ENCODE measurements around the gene ATP10D. TPM values are rescaled to one million over a fixed set of nuclear protein-coding genes. Genes with fewer than 3 reads are reported as not detected.

The ATP10D gene
- total and polyA plus RNA-seq, 5 donors from 2014 or later: 1.6 to 3.7 (median 2.9) TPM

- Mint-ChIP-seq H3K27ac (no peak overlapping the region), H3K4me1 (no peaks in the 10 kb centered on the region), H3K27me3 (peaks cover 5% of the 10 kb centered on the region), H3K36me3 (no peaks in the 10 kb centered on the region), H3K4me3 (no peak overlapping the region), H3K9me3 (peaks cover 0 to 6% (median 0%) of the 10 kb centered on the region in 7 donors)
- Histone ChIP-seq H3K4me1 (ENCODE audit: control insufficient read depth, insufficient read depth, low read length, poor library complexity, severe bottlenecking) (no peaks in the 10 kb centered on the region), H3K27ac (ENCODE audit: insufficient read depth, low read length, poor library complexity, severe bottlenecking) (no peak overlapping the region), H3K36me3 (ENCODE audit: control insufficient read depth, insufficient read depth, low read length) (no peaks in the 10 kb centered on the region), H3K9me3 (ENCODE audit: control insufficient read depth in 2 of 2, low read length in 2 of 2) (no peaks in the 10 kb centered on the region), H3K27me3 (ENCODE audit: control insufficient read depth, insufficient read depth, low read length) (no peaks in the 10 kb centered on the region), H3K4me3 (ENCODE audit: low read depth, low read length) (no peak overlapping the region)
- DNase-seq (no peak), ATAC-seq (ENCODE audit: low read depth in 2 of 2) (no peak)
Measured at GRCh38 chr4:47598896-47599295, 113.8 kb downstream of the ATP10D start.

DNA sequence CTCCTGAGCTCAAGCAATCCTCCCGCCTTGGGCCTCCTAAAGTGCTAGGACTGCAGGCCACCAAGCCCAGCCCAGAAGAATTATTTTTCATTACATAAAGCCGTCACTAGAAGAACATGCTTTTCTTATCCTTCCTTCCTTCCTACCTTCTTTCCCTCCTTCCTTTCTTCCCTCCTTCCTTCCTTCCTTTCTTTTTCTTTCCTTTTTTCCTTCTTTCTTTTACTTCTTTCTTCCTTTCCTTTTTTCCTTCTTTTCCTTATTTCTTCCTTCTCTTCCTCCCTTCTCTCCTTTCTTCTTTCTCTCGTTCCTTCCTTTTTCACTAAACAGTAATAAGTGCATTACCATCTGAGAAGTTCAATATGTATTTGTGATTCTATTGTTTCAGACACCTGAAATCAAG lies 121.4 kb downstream of the ATP10D start:
- Mint-ChIP-seq H3K4me3 (no peak overlapping the region), H3K27ac (no peak overlapping the region), H3K4me1 (no peaks in the 10 kb centered on the region), H3K36me3 (no peaks in the 10 kb centered on the region), H3K27me3 (peaks cover 5% of the 10 kb centered on the region), H3K9me3 (peaks cover 0 to 12% (median 0%) of the 10 kb centered on the region in 7 donors)
- Histone ChIP-seq H3K4me1 (ENCODE audit: control insufficient read depth, insufficient read depth, low read length, poor library complexity, severe bottlenecking) (no peaks in the 10 kb centered on the region), H3K9me3 (ENCODE audit: control insufficient read depth in 2 of 2, low read length in 2 of 2) (no peaks in the 10 kb centered on the region), H3K36me3 (ENCODE audit: control insufficient read depth, insufficient read depth, low read length) (no peaks in the 10 kb centered on the region), H3K27me3 (ENCODE audit: control insufficient read depth, insufficient read depth, low read length) (no peaks in the 10 kb centered on the region), H3K27ac (ENCODE audit: insufficient read depth, low read length, poor library complexity, severe bottlenecking) (no peak overlapping the region), H3K4me3 (ENCODE audit: low read depth, low read length) (no peak overlapping the region)
- no peak for ATAC-seq (ENCODE audit: low read depth in 2 of 2)
- DNase-seq: no peak

- no peaks in the 10 kb centered on the region for H3K27me3 Mint-ChIP-seq
- no peak overlapping the region for H3K27ac ChIP-seq (ENCODE audit: insufficient read depth, low read length, poor library complexity, severe bottlenecking)
- no peaks in the 10 kb centered on the region for H3K4me1 Mint-ChIP-seq
- no peaks in the 10 kb centered on the region for H3K9me3 Mint-ChIP-seq
- H3K4me3 ChIP-seq (ENCODE audit: low read depth, low read length): no peak overlapping the region
- H3K27me3 ChIP-seq (ENCODE audit: control insufficient read depth, insufficient read depth, low read length): no peaks in the 10 kb centered on the region
- no peak overlapping the region for H3K4me3 Mint-ChIP-seq
- H3K36me3 Mint-ChIP-seq: no peaks in the 10 kb centered on the region
- no peaks in the 10 kb centered on the region for H3K9me3 ChIP-seq (ENCODE audit: control insufficient read depth in 2 of 2, low read length in 2 of 2)
- H3K4me1 ChIP-seq (ENCODE audit: control insufficient read depth, insufficient read depth, low read length, poor library complexity, severe bottlenecking): no peaks in the 10 kb centered on the region
- H3K27ac Mint-ChIP-seq: no peak overlapping the region
- no peaks in the 10 kb centered on the region for H3K36me3 ChIP-seq (ENCODE audit: control insufficient read depth, insufficient read depth, low read length)
- ATAC-seq (ENCODE audit: low read depth in 2 of 2): no peak
- no peak for DNase-seq
Measured at GRCh38 chr4:47612116-47613023, 127.3 kb downstream of the ATP10D start.

DNA sequence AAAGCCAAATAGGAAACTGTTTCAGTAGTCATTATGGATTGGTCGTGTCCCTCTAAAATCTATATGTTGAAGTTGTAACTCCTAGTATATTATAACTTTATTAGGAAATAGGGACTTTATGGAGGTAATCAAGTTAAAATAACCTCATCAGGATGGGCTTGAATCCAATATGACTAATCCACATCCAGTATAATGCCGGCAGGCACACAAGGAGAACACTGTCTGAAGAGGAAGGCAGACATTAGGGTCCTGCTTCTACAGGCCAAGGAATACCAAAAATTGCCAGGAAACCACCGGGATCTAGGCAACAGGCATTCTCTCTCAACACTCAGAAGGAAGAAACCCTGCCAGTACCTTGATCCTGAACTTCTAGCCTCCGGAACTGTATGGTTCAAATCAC lies 130.3 kb downstream of the ATP10D start:
- Histone ChIP-seq H3K27me3 (ENCODE audit: control insufficient read depth, insufficient read depth, low read length) (no peaks in the 10 kb centered on the region), H3K27ac (ENCODE audit: insufficient read depth, low read length, poor library complexity, severe bottlenecking) (no peak overlapping the region), H3K9me3 (ENCODE audit: control insufficient read depth in 2 of 2, low read length in 2 of 2) (no peaks in the 10 kb centered on the region), H3K36me3 (ENCODE audit: control insufficient read depth, insufficient read depth, low read length) (no peaks in the 10 kb centered on the region), H3K4me1 (ENCODE audit: control insufficient read depth, insufficient read depth, low read length, poor library complexity, severe bottlenecking) (no peaks in the 10 kb centered on the region), H3K4me3 (ENCODE audit: low read depth, low read length) (no peak overlapping the region)
- H3K27me3 Mint-ChIP-seq: no peaks in the 10 kb centered on the region
- H3K36me3 Mint-ChIP-seq: no peaks in the 10 kb centered on the region
- no peak overlapping the region for H3K4me3 Mint-ChIP-seq
- H3K4me1 Mint-ChIP-seq: no peaks in the 10 kb centered on the region
- ATAC-seq (ENCODE audit: low read depth in 2 of 2): no peak
- DNase-seq: no peak
- no peak overlapping the region for H3K27ac Mint-ChIP-seq
- no peaks in the 10 kb centered on the region for H3K9me3 Mint-ChIP-seq

- Histone ChIP-seq H3K27me3 (ENCODE audit: control insufficient read depth, insufficient read depth, low read length) (no peaks in the 10 kb centered on the region), H3K9me3 (ENCODE audit: control insufficient read depth in 2 of 2, low read length in 2 of 2) (no peaks in the 10 kb centered on the region), H3K4me1 (ENCODE audit: control insufficient read depth, insufficient read depth, low read length, poor library complexity, severe bottlenecking) (no peaks in the 10 kb centered on the region), H3K4me3 (ENCODE audit: low read depth, low read length) (no peak overlapping the region), H3K27ac (ENCODE audit: insufficient read depth, low read length, poor library complexity, severe bottlenecking) (no peak overlapping the region), H3K36me3 (ENCODE audit: control insufficient read depth, insufficient read depth, low read length) (no peaks in the 10 kb centered on the region)
- ATAC-seq (ENCODE audit: low read depth in 2 of 2) (no peak), DNase-seq (no peak)
- no peak overlapping the region for H3K27ac Mint-ChIP-seq
- no peaks in the 10 kb centered on the region for H3K4me1 Mint-ChIP-seq
- H3K4me3 Mint-ChIP-seq: no peak overlapping the region
- no peaks in the 10 kb centered on the region for H3K36me3 Mint-ChIP-seq
- no peaks in the 10 kb centered on the region for H3K27me3 Mint-ChIP-seq
- H3K9me3 Mint-ChIP-seq: no peaks in the 10 kb centered on the region
Measured at GRCh38 chr4:47617607-47618006, 132.5 kb downstream of the ATP10D start.

DNA sequence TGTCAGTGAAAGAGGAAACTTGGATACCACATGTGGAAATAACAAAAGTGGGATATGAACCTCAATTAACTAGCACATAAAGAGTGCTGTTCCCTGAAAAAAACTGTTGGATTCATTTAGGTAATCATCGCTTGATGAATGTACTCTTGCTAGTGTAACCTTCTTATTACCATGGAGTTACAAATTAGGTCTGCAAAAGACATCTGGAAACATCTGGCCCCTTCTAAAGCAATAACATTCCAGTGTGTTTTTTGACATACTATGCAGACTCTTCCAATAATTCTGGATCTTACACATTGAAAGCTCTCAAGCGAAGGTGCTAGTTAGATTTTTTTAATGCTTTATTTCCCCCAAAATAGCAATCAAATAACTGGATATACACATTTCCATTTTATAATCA lies 134.6 kb downstream of the ATP10D start:
- no peaks in the 10 kb centered on the region for H3K9me3 ChIP-seq (ENCODE audit: control insufficient read depth in 2 of 2, low read length in 2 of 2)
- DNase-seq: no peak
- Mint-ChIP-seq H3K4me3 (no peak overlapping the region), H3K36me3 (no peaks in the 10 kb centered on the region), H3K4me1 (no peaks in the 10 kb centered on the region), H3K9me3 (no peaks in the 10 kb centered on the region), H3K27me3 (no peaks in the 10 kb centered on the region), H3K27ac (no peak overlapping the region)
- no peaks in the 10 kb centered on the region for H3K36me3 ChIP-seq (ENCODE audit: control insufficient read depth, insufficient read depth, low read length)
- H3K27me3 ChIP-seq (ENCODE audit: control insufficient read depth, insufficient read depth, low read length): no peaks in the 10 kb centered on the region
- no peak overlapping the region for H3K4me3 ChIP-seq (ENCODE audit: low read depth, low read length)
- no peaks in the 10 kb centered on the region for H3K4me1 ChIP-seq (ENCODE audit: control insufficient read depth, insufficient read depth, low read length, poor library complexity, severe bottlenecking)
- H3K27ac ChIP-seq (ENCODE audit: insufficient read depth, low read length, poor library complexity, severe bottlenecking): no peak overlapping the region
- no peak for ATAC-seq (ENCODE audit: low read depth in 2 of 2)

DNA sequence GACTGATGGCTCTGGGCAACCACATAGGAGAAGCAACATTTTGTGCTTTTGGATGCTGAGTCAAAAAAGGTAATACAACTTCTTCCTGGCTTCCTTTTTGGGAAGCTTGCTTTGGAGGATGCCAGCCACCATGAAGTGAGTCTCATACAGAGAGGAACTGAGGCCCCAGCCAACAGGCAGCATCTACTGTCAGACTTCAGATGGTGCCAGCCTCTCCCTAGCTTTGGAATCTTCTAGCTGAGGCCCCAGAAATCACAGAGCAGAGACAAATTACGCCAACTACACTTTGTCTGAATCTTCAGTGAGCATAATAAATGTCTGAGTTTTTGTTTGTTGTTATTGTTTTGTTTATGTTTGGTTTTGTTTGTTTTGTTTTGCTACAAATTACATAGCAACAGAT lies 136.1 kb downstream of the ATP10D start:
- no peak overlapping the region for H3K27ac Mint-ChIP-seq
- no peak for DNase-seq
- no peaks in the 10 kb centered on the region for H3K9me3 ChIP-seq (ENCODE audit: control insufficient read depth in 2 of 2, low read length in 2 of 2)
- H3K36me3 Mint-ChIP-seq: no peaks in the 10 kb centered on the region
- no peaks in the 10 kb centered on the region for H3K27me3 ChIP-seq (ENCODE audit: control insufficient read depth, insufficient read depth, low read length)
- H3K27ac ChIP-seq (ENCODE audit: insufficient read depth, low read length, poor library complexity, severe bottlenecking): no peak overlapping the region
- H3K4me3 ChIP-seq (ENCODE audit: low read depth, low read length): no peak overlapping the region
- no peaks in the 10 kb centered on the region for H3K27me3 Mint-ChIP-seq
- no peaks in the 10 kb centered on the region for H3K4me1 Mint-ChIP-seq
- H3K36me3 ChIP-seq (ENCODE audit: control insufficient read depth, insufficient read depth, low read length): no peaks in the 10 kb centered on the region
- no peak for ATAC-seq (ENCODE audit: low read depth in 2 of 2)
- H3K4me1 ChIP-seq (ENCODE audit: control insufficient read depth, insufficient read depth, low read length, poor library complexity, severe bottlenecking): no peaks in the 10 kb centered on the region
- no peak overlapping the region for H3K4me3 Mint-ChIP-seq
- H3K9me3 Mint-ChIP-seq: no peaks in the 10 kb centered on the region

GRCh38 chr4:47624031-47624441 lies 139.0 kb downstream of the ATP10D start:
- no peaks in the 10 kb centered on the region for H3K36me3 ChIP-seq (ENCODE audit: control insufficient read depth, insufficient read depth, low read length)
- Mint-ChIP-seq H3K4me1 (no peaks in the 10 kb centered on the region), H3K9me3 (no peaks in the 10 kb centered on the region), H3K27ac (no peak overlapping the region), H3K4me3 (no peak overlapping the region), H3K36me3 (no peaks in the 10 kb centered on the region), H3K27me3 (no peaks in the 10 kb centered on the region)
- DNase-seq (no peak), ATAC-seq (ENCODE audit: low read depth in 2 of 2) (no peak)
- no peaks in the 10 kb centered on the region for H3K4me1 ChIP-seq (ENCODE audit: control insufficient read depth, insufficient read depth, low read length, poor library complexity, severe bottlenecking)
- no peak overlapping the region for H3K27ac ChIP-seq (ENCODE audit: insufficient read depth, low read length, poor library complexity, severe bottlenecking)
- no peaks in the 10 kb centered on the region for H3K9me3 ChIP-seq (ENCODE audit: control insufficient read depth in 2 of 2, low read length in 2 of 2)
- H3K4me3 ChIP-seq (ENCODE audit: low read depth, low read length): no peak overlapping the region
- H3K27me3 ChIP-seq (ENCODE audit: control insufficient read depth, insufficient read depth, low read length): no peaks in the 10 kb centered on the region
